NT2/D1 (cell line): ENCODE data around the gene SPART.

Experiments
- DNase-seq: peaks from one replicate; pipeline ENCODE4 v3.0.0-alpha.2; 2011; ENCODE audit warnings: low read depth, low spot score
- H3K27me3 ChIP-seq: 2 replicates; pipeline ENCODE4 v1.6.0; 2011; ENCODE audit warnings: mild to moderate bottlenecking; ENCODE audit not compliant: insufficient read length, insufficient read depth
- H3K36me3 ChIP-seq: 2 replicates; pipeline ENCODE4 v1.6.1; 2011; ENCODE audit warnings: mild to moderate bottlenecking, low read length, mixed read lengths; ENCODE audit not compliant: insufficient read depth, insufficient read length
- H3K4me1 ChIP-seq: 2 replicates; pipeline ENCODE4 v1.5.1; 2011; ENCODE audit not compliant: insufficient read depth, insufficient read length
- H3K4me3 ChIP-seq: 2 replicates; pipeline ENCODE4 v1.5.1; 2011; ENCODE audit warnings: low read depth; ENCODE audit not compliant: insufficient read length
- H3K9ac ChIP-seq: 2 replicates; pipeline ENCODE4 v1.6.0; 2011; ENCODE audit warnings: low read depth; ENCODE audit not compliant: insufficient read length
- H3K9me3 ChIP-seq: 2 replicates; pipeline ENCODE4 v1.5.1; 2011; ENCODE audit warnings: mild to moderate bottlenecking, low read length; ENCODE audit not compliant: insufficient read depth
- SUZ12 ChIP-seq: IDR thresholded peaks from 2 replicates; pipeline ENCODE4 v1.6.1; 2011; ENCODE audit not compliant: insufficient read length, insufficient read depth; ENCODE audit errors: extremely low read depth
- YY1 ChIP-seq: IDR thresholded peaks from 2 replicates; pipeline ENCODE4 v1.6.1; 2011; ENCODE audit not compliant: insufficient read length, insufficient read depth
- ZNF274 ChIP-seq: IDR thresholded peaks from 2 replicates; pipeline ENCODE4 v1.6.1; 2011; ENCODE audit warnings: mild to moderate bottlenecking, low read depth, low read length

SPART gene

GRCh38 chr13:36346222-36347083 is at the start of gene SPART:
Gene SPART, minus strand, starts transcription at chr13:36346394. Its CDS starts 10,564 bp downstream, at chr13:36335830.
- Histone ChIP-seq H3K4me1 (no peaks in the 10 kb centered on the region), H3K36me3 (no peaks in the 10 kb centered on the region), H3K9ac (peak within 1 kb of the TSS; percentile 92), H3K4me3 (peak within 1 kb of the TSS; percentile 75), H3K9me3 (no peaks in the 10 kb centered on the region), H3K27me3 (peaks cover 5% of the 10 kb centered on the region)
- TF ChIP-seq YY1 = no peak
- no peak for TF ChIP-seq ZNF274
- TF ChIP-seq SUZ12 = no peak
- DNase-seq = peak; percentile 59

GRCh38 chr13:36395280-36395679 is 49.1 kb upstream of the SPART start:
- no peaks in the 10 kb centered on the region for H3K36me3 ChIP-seq
- no peaks in the 10 kb centered on the region for H3K4me1 ChIP-seq
- H3K9me3 ChIP-seq = no peaks in the 10 kb centered on the region
- H3K4me3 ChIP-seq = no peak overlapping the region
- DNase-seq = no peak
- H3K27me3 ChIP-seq = no peaks in the 10 kb centered on the region
- TF ChIP-seq ZNF274 (no peak), SUZ12 (no peak), YY1 (no peak)
- no peak overlapping the region for H3K9ac ChIP-seq

DNA sequence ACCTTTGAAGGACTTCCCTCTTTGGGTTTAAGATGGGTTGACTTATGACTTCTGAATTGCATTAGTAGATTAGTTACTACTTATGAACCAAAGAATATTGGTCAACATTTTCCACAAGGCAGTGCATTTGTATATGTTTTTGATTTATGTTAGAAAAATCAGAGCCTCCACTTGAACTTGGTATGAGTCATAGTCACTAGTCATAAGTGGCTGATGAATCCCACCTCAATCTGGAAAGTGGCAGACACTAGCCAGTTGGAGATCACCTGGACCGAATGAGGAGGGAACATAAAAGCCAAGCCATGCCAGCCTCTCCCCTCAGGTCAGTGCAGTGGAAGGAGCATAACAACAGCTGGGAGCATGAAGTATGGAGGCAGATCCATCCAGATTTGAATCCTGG is 39.3 kb upstream of the SPART start:
- no peak for TF ChIP-seq SUZ12
- TF ChIP-seq ZNF274 = no peak
- no peak for TF ChIP-seq YY1
- Histone ChIP-seq H3K27me3 (no peaks in the 10 kb centered on the region), H3K9me3 (no peaks in the 10 kb centered on the region), H3K4me3 (no peak overlapping the region), H3K9ac (no peak overlapping the region), H3K4me1 (no peaks in the 10 kb centered on the region), H3K36me3 (no peaks in the 10 kb centered on the region)
- no peak for DNase-seq

GRCh38 chr13:36382030-36382429 is 35.8 kb upstream of the SPART start:
- no peak for DNase-seq
- no peak overlapping the region for H3K4me3 ChIP-seq
- H3K9me3 ChIP-seq = no peaks in the 10 kb centered on the region
- no peaks in the 10 kb centered on the region for H3K4me1 ChIP-seq
- H3K36me3 ChIP-seq = no peaks in the 10 kb centered on the region
- H3K27me3 ChIP-seq = no peaks in the 10 kb centered on the region
- TF ChIP-seq ZNF274 = no peak
- TF ChIP-seq SUZ12 = no peak
- TF ChIP-seq YY1 = no peak
- no peak overlapping the region for H3K9ac ChIP-seq

GRCh38 chr13:36377826-36378468 is 31.8 kb upstream of the SPART start:
- H3K27me3 ChIP-seq = no peaks in the 10 kb centered on the region
- no peak overlapping the region for H3K9ac ChIP-seq
- H3K36me3 ChIP-seq = no peaks in the 10 kb centered on the region
- H3K4me1 ChIP-seq = no peaks in the 10 kb centered on the region
- TF ChIP-seq ZNF274 (no peak), SUZ12 (no peak), YY1 (no peak)
- DNase-seq = no peak
- no peak overlapping the region for H3K4me3 ChIP-seq
- no peaks in the 10 kb centered on the region for H3K9me3 ChIP-seq

DNA sequence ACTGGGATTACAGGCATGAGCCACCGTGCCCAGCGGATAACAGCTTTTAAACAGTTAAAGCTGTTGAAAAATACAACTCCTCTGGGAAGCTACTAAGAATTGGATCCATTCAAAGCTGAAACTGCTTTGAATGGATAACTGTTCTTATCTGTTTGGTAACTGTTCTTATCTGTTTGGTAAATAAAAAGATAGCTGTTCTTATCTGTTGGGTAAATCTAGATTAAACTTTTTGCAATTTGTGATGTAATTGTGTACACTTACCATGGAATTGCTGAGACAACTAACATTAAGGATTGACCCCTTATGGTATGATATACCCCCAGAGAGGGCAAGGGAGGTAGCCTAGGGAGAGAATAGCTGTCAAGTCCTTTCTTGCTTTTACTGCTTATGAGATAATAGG is 27.9 kb upstream of the SPART start:
- no peaks in the 10 kb centered on the region for H3K9me3 ChIP-seq
- H3K4me3 ChIP-seq = no peak overlapping the region
- H3K27me3 ChIP-seq = no peaks in the 10 kb centered on the region
- TF ChIP-seq ZNF274 (no peak), SUZ12 (no peak), YY1 (no peak)
- no peak for DNase-seq
- no peak overlapping the region for H3K9ac ChIP-seq
- no peaks in the 10 kb centered on the region for H3K4me1 ChIP-seq
- H3K36me3 ChIP-seq = no peaks in the 10 kb centered on the region

DNA sequence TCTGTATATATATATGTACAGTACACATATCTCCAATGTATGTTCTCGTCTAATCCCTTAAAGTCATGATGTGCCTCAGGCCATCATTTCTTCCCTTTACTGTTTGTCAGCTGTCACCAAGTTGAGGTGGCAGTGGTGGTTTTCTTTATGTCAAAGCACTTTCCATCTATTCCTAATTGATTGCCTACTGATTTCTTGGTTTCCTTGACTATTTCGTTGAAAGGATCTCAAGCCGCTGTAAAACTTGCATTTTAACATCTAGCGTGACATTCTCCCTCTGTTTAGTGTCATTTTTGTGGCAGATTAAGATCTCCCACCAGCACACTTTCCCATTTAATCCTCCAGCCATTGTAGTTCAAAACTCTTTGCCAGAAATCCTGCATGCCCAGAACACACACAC is 25.0 kb upstream of the SPART start:
- H3K4me1 ChIP-seq = no peaks in the 10 kb centered on the region
- no peak overlapping the region for H3K9ac ChIP-seq
- no peaks in the 10 kb centered on the region for H3K9me3 ChIP-seq
- TF ChIP-seq SUZ12 (no peak), YY1 (no peak), ZNF274 (no peak)
- no peak for DNase-seq
- H3K4me3 ChIP-seq = no peak overlapping the region
- no peaks in the 10 kb centered on the region for H3K36me3 ChIP-seq
- H3K27me3 ChIP-seq = no peaks in the 10 kb centered on the region
